HepG2 (cell line): ENCODE results near the gene SSTR5. TPM values are rescaled to one million over a fixed set of nuclear protein-coding genes. Genes with fewer than 3 reads are reported as not detected.

Source experiments
- HNF4A ChIP-seq: sonication (generic); formaldehyde crosslinking; IDR thresholded peaks from 2 replicates; pipeline ENCODE4 v1.4.0; 2020; ENCODE audit warnings: missing genetic modification reagents
- PHB2 ChIP-seq: fragments of 450-650 bp; IDR thresholded peaks from 2 replicates; pipeline ENCODE4 v1.6.1; 2018; ENCODE audit not compliant: partially characterized antibody
- PPARG ChIP-seq: conservative IDR thresholded peaks from 2 replicates; pipeline ENCODE4 v1.6.1; 2016; ENCODE audit warnings: missing biosample characterization, missing genetic modification reagents
- SNAI1 ChIP-seq: sonication (generic); formaldehyde crosslinking; IDR thresholded peaks from 2 replicates; pipeline ENCODE4 v1.5.0; 2020; ENCODE audit warnings: mild to moderate bottlenecking, missing genetic modification reagents, borderline replicate concordance
- TCF7 ChIP-seq: sonication (generic); IDR thresholded peaks from 2 replicates; pipeline ENCODE4 v1.6.1; 2016; ENCODE audit warnings: antibody characterized with exemption, low read depth
- ZNF563 ChIP-seq: sonication (generic); formaldehyde crosslinking; IDR thresholded peaks from 2 replicates; pipeline ENCODE4 v1.8.0; 2022; ENCODE audit warnings: mild to moderate bottlenecking, moderate library complexity, missing genetic modification reagents
- polyA plus RNA-seq, 8 experiments: library from polyadenylated mRNA; depleted of rRNA in 3 of 8; stranded (reverse) in 7 of 8; unstranded in 1 of 8; fragments of >200 nt; fragmentation: Illumina TruSeq in 4 of 8; extraction: Trizol in 4 of 8; gene quantifications; 2 replicates each; pipeline versions ENCODE4 v1.2.1 to v1.2.3, GENCODE V29; 2011 to 2016; ENCODE audit warnings: low read depth in 4 of 8, missing spikeins in 1 of 8, mixed read lengths in 1 of 8; ENCODE audit not compliant: insufficient read depth in 1 of 8
- total RNA-seq, 5 experiments: library from RNA; depleted of rRNA; stranded (reverse); fragments of >200 nt; fragmentation: Illumina TruSeq; extraction: Trizol; gene quantifications; 2 replicates each; pipeline ENCODE4 v1.2.3, GENCODE V29; 2016; ENCODE audit warnings: low read depth in 1 of 5
- TF ChIP-seq, protein P1 (sequence below): sonication (generic); formaldehyde crosslinking; IDR thresholded peaks from 2 replicates; pipeline ENCODE4 v1.4.0; 2020; ENCODE audit warnings: missing genetic modification reagents, borderline replicate concordance
- TF ChIP-seq, protein P2 (sequence below): sonication (generic); formaldehyde crosslinking; IDR thresholded peaks from 2 replicates; pipeline ENCODE4 v1.4.0; 2020; ENCODE audit warnings: missing genetic modification reagents, mild to moderate bottlenecking, borderline replicate concordance

Gene SSTR5
- total and polyA plus RNA-seq, 2 of the 13 experiments (the other 11 are each of a cell fraction or from before 2014, with no cell fraction given), result 0.20 to 0.49 TPM

DNA sequence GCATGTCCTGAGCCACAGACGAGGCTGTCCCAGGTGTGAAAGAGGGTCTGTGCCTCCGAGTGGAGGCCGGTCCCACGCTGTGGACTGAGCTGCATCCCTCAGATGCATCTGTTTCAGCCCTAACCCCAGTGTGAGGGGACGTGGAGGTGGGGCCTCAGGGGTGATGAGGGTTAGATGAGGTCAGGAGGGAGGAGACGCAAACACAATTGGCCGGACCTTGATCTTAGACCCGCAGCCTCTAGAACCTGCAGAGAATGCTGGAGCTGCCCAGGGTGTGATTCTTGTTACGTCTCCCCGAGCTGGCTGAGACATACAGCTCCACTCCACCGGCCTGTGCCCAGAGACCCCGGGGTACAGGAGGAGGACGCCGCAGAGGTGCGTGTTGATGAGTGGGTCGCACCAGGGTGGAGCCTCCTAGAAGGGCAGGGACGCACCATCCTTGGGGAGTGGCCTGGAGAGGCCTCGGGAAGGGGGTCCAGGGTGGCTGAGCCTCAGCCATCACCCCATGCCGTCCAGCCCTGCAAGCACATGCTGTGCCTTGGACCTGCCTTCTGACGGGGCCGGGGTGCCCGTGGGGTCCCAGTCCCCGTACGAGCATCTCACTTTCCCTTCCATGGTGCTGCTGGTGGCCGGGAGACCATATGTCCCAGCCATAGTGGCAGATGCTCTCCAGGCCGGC is 40.1 kb downstream of the SSTR5 start (continued):
- TF ChIP-seq, protein P1, sequence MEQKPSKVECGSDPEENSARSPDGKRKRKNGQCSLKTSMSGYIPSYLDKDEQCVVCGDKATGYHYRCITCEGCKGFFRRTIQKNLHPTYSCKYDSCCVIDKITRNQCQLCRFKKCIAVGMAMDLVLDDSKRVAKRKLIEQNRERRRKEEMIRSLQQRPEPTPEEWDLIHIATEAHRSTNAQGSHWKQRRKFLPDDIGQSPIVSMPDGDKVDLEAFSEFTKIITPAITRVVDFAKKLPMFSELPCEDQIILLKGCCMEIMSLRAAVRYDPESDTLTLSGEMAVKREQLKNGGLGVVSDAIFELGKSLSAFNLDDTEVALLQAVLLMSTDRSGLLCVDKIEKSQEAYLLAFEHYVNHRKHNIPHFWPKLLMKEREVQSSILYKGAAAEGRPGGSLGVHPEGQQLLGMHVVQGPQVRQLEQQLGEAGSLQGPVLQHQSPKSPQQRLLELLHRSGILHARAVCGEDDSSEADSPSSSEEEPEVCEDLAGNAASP (CRISPR knock-in tag), result peak; percentile 97; the same call in 1 of the 2 replicates
- peak; percentile 83 for TF ChIP-seq HNF4A (CRISPR knock-in tag)
- TF ChIP-seq, protein P2, sequence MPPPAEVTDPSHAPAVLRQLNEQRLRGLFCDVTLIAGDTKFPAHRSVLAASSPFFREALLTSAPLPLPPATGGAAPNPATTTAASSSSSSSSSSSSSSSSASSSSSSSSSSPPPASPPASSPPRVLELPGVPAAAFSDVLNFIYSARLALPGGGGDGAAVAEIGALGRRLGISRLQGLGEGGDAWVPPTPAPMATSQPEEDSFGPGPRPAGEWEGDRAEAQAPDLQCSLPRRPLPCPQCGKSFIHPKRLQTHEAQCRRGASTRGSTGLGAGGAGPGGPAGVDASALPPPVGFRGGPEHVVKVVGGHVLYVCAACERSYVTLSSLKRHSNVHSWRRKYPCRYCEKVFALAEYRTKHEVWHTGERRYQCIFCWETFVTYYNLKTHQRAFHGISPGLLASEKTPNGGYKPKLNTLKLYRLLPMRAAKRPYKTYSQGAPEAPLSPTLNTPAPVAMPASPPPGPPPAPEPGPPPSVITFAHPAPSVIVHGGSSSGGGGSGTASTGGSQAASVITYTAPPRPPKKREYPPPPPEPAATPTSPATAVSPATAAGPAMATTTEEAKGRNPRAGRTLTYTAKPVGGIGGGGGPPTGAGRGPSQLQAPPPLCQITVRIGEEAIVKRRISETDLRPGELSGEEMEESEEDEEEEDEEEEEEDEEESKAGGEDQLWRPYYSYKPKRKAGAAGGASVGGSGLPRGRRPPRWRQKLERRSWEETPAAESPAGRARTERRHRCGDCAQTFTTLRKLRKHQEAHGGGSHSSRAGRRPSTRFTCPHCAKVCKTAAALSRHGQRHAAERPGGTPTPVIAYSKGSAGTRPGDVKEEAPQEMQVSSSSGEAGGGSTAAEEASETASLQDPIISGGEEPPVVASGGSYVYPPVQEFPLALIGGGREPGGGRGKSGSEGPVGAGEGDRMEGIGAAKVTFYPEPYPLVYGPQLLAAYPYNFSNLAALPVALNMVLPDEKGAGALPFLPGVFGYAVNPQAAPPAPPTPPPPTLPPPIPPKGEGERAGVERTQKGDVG (CRISPR knock-in tag), result no peak
- no peak for TF ChIP-seq TCF7
- no peak for TF ChIP-seq PPARG (CRISPR knock-in tag)
- no peak for TF ChIP-seq ZNF563 (CRISPR knock-in tag)
- TF ChIP-seq SNAI1 (CRISPR knock-in tag), result no peak
- TF ChIP-seq PHB2, result no peak
- TF ChIP-seq, all 625 proteins: peak for 38
